Vagina (tissue), 2 donors: ENCODE data around the gene SMARCC1. TPM values are rescaled to one million over a fixed set of nuclear protein-coding genes. Genes with fewer than 3 reads are reported as not detected.

Source experiments
- DNase-seq, 2 donors: peaks; one replicate each; pipeline ENCODE4 v3.0.0-alpha.2; 2017; ENCODE audit errors: extremely low spot score in 2 of 2
- H3K27ac ChIP-seq: fragments of 200-600 bp; sonication (generic); one replicate; pipeline ENCODE4 v1.5.1; 2019
- H3K27me3 ChIP-seq: fragments of 200-600 bp; sonication (generic); one replicate; pipeline ENCODE4 v1.5.1; 2019
- H3K36me3 ChIP-seq, 2 donors: fragments of 200-600 bp; sonication (generic); one replicate each; pipeline ENCODE4 v1.5.1; 2017 to 2019
- H3K4me1 ChIP-seq: fragments of 200-600 bp; sonication (generic); one replicate; pipeline ENCODE4 v1.5.1; 2019
- H3K4me3 ChIP-seq, 2 donors: fragments of 200-600 bp; sonication (generic); 1 replicate in 1 of 2; 2 replicates in 1 of 2; pipeline ENCODE4 v1.5.1; 2016 to 2019
- H3K9me3 ChIP-seq: fragments of 200-600 bp; sonication (generic); one replicate; pipeline ENCODE4 v1.5.1; 2019
- POLR2A ChIP-seq, 2 donors: fragments of 450-650 bp; IDR thresholded peaks; one replicate each; pipeline ENCODE4 v1.6.1; 2017; ENCODE audit warnings: antibody characterized with exemption in 2 of 2, mild to moderate bottlenecking in 2 of 2, moderate library complexity in 2 of 2
- POLR2AphosphoS5 ChIP-seq, 2 donors: sonication (generic); formaldehyde crosslinking; IDR thresholded peaks; one replicate each; pipeline ENCODE4 v1.9.0; 2017; ENCODE audit warnings: antibody characterized with exemption in 2 of 2, mild to moderate bottlenecking in 2 of 2, low read depth in 1 of 2; ENCODE audit not compliant: insufficient read depth in 1 of 2
- intact Hi-C: fragments of 100-400 bp; cut with DNase I; formaldehyde crosslinking; loops from one replicate; pipeline ENCODE4 v1.15.1; 2023
- total RNA-seq: library from RNA; depleted of rRNA; stranded (reverse); fragments of >200 nt; gene quantifications from one replicate; pipeline ENCODE4 v1.2.3, GENCODE V29; 2016
- TF ChIP-seq, protein P1 (sequence below), 3 experiments: fragments of 450-650 bp in 2 of 3; fragments of 200-600 bp in 1 of 3; sonication (generic) in 1 of 3; IDR thresholded peaks; one replicate each; pipeline ENCODE4 v1.5.1; 2017 to 2019; ENCODE audit warnings: antibody characterized with exemption in 3 of 3, mild to moderate bottlenecking in 2 of 3, moderate library complexity in 2 of 3

Gene SMARCC1
- total RNA-seq, 1 donor from 2014 or later = 39.0 TPM

DNA sequence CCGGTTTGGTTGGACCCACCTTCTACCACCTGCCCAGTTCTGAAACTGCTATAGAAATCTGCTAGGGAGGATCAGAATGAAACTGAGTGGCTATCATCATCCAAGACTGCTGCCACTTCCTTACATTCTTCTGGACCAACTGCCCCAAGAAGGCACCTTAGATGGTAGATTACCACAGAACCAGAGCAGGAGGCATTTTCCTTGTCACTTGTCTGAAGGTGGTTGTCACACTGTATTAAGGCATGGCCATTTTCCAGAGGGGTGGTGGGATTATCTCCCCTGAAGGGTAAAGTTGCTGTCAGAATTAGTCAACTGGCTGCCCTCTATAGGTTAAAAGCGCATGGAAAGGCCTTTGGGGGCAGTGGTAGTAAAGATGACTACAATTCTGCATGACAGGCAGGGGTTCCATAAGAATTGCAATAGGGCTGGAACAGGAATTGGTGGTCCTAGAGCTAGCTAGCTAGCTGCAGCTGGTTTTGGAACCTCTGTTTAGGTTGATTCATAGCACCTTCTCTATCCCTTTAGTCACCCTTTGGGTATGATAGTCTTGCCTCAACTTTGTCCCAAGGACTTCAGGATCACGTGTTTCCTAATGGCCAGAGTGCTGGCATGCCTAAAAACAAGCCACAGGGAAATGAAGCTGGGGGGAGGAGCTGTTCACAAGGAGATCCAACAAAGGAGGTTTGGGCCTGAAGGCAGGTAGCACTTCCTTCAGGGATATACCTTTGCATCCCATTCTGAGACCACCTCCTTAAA, 198.2 kb downstream of the SMARCC1 start:
- Histone ChIP-seq H3K4me3 (no peak overlapping the region), H3K36me3 (peaks cover 0 to 12% of the 10 kb centered on the region in 2 donors), H3K27me3 (no peaks in the 10 kb centered on the region), H3K27ac (no peak overlapping the region), H3K4me1 (peaks cover 11% of the 10 kb centered on the region), H3K9me3 (no peaks in the 10 kb centered on the region)
- TF ChIP-seq, protein P1, sequence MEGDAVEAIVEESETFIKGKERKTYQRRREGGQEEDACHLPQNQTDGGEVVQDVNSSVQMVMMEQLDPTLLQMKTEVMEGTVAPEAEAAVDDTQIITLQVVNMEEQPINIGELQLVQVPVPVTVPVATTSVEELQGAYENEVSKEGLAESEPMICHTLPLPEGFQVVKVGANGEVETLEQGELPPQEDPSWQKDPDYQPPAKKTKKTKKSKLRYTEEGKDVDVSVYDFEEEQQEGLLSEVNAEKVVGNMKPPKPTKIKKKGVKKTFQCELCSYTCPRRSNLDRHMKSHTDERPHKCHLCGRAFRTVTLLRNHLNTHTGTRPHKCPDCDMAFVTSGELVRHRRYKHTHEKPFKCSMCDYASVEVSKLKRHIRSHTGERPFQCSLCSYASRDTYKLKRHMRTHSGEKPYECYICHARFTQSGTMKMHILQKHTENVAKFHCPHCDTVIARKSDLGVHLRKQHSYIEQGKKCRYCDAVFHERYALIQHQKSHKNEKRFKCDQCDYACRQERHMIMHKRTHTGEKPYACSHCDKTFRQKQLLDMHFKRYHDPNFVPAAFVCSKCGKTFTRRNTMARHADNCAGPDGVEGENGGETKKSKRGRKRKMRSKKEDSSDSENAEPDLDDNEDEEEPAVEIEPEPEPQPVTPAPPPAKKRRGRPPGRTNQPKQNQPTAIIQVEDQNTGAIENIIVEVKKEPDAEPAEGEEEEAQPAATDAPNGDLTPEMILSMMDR (IDR thresholded peaks at IDR 0.05) = no peak
- intact Hi-C loops = no loop called here
- DNase-seq = no peak

DNA sequence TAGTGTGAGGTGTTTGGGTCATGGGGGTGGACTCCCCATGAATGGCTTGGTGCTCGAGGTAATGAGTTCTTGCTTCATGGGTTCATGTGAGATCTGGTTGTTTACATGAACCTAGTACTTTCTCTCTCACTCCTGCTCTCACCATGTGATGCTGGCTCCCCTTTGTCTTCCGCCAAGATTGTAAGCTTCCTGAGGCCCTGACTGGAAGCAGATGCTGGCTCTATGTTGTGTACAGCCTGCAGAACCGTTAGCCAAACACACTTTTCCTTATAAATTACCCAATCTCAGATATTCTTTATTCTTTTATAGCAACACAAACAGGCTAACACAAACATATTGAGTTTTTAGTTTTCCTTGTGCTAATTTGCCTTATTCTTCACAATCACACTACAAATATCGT, 199.9 kb downstream of the SMARCC1 start:
- no peak for DNase-seq
- Histone ChIP-seq H3K4me1 (peaks cover 18% of the 10 kb centered on the region), H3K36me3 (no peaks in the 10 kb centered on the region), H3K4me3 (no peak overlapping the region), H3K27me3 (no peaks in the 10 kb centered on the region), H3K9me3 (no peaks in the 10 kb centered on the region), H3K27ac (no peak overlapping the region)
- TF ChIP-seq POLR2AphosphoS5 (IDR thresholded peaks at IDR 0.05; ENCODE audit: insufficient read depth in 1 of 2, low read depth in 1 of 2) (no peak), POLR2A (IDR thresholded peaks at IDR 0.05) (no peak)
- TF ChIP-seq, protein P1 (IDR thresholded peaks at IDR 0.05) = no peak
- intact Hi-C loops = no loop called here

- H3K36me3 ChIP-seq = no peaks in the 10 kb centered on the region
- intact Hi-C loops = no loop called here
- H3K27me3 ChIP-seq = no peaks in the 10 kb centered on the region
- H3K27ac ChIP-seq = no peak overlapping the region
- peaks cover 18% of the 10 kb centered on the region for H3K4me1 ChIP-seq
- H3K9me3 ChIP-seq = no peaks in the 10 kb centered on the region
- no peak for DNase-seq
- TF ChIP-seq POLR2AphosphoS5 (IDR thresholded peaks at IDR 0.05; ENCODE audit: insufficient read depth in 1 of 2, low read depth in 1 of 2) = no peak
- no peak overlapping the region for H3K4me3 ChIP-seq
These were observed 200.3 kb downstream of the SMARCC1 start for GRCh38 chr3:47581422-47581821.

GRCh38 chr3:47580481-47580880, 201.2 kb downstream of the SMARCC1 start:
- peaks cover 18% of the 10 kb centered on the region for H3K4me1 ChIP-seq
- no peaks in the 10 kb centered on the region for H3K36me3 ChIP-seq
- no peak for TF ChIP-seq POLR2AphosphoS5 (IDR thresholded peaks at IDR 0.05; ENCODE audit: insufficient read depth in 1 of 2, low read depth in 1 of 2)
- no peaks in the 10 kb centered on the region for H3K27me3 ChIP-seq
- H3K9me3 ChIP-seq = no peaks in the 10 kb centered on the region
- DNase-seq = no peak
- intact Hi-C loops = no loop called here
- no peak overlapping the region for H3K4me3 ChIP-seq
- H3K27ac ChIP-seq = no peak overlapping the region

GRCh38 chr3:47579875-47580274, 201.8 kb downstream of the SMARCC1 start:
- H3K9me3 ChIP-seq = no peaks in the 10 kb centered on the region
- H3K4me1 ChIP-seq = peaks cover 18% of the 10 kb centered on the region
- intact Hi-C loops = no loop called here
- no peaks in the 10 kb centered on the region for H3K36me3 ChIP-seq
- TF ChIP-seq, protein P1 (IDR thresholded peaks at IDR 0.05) = no peak
- no peak for TF ChIP-seq POLR2AphosphoS5 (IDR thresholded peaks at IDR 0.05; ENCODE audit: insufficient read depth in 1 of 2, low read depth in 1 of 2)
- no peak overlapping the region for H3K27ac ChIP-seq
- no peak overlapping the region for H3K4me3 ChIP-seq
- H3K27me3 ChIP-seq = no peaks in the 10 kb centered on the region
- DNase-seq = no peak
